Activated T-helper 1 cell treated with anti-CD3 and anti-CD28 coated beads, Interleukin-12 subunit alpha, Interleukin-12 subunit beta, Interleukin-2, Interleukin-4 antibody, amounts not matched to agents 30 ng/mL and 10 ng/mL and 1 ng/mL, durations not matched to agents 14 hours and 24 hours and 36 hours (primary cell): ENCODE measurements around the gene USP10. TPM values are rescaled to one million over a fixed set of nuclear protein-coding genes. Genes with fewer than 3 reads are reported as not detected.
A peak's percentile ranks its signal among the peaks of the same experiment; 100 is the strongest.
"Not testable (repeated sequence)": the region's sequence is repeated elsewhere in the genome, so short reads cannot be mapped to it uniquely, and the experiment has no call there.

ENCODE experiments used
- DNase-seq: peaks from one replicate; pipeline ENCODE4 v3.0.0; 2021; ENCODE audit warnings: low spot score
- H3K27ac Mint-ChIP-seq: one replicate; pipeline ENCODE4 v1.8.0; 2021; ENCODE audit warnings: mild to moderate bottlenecking, mixed read lengths
- H3K27me3 Mint-ChIP-seq: one replicate; pipeline ENCODE4 v1.8.0; 2022; ENCODE audit warnings: mild to moderate bottlenecking, moderate library complexity, mixed read lengths; ENCODE audit not compliant: insufficient read depth
- H3K36me3 Mint-ChIP-seq: one replicate; pipeline ENCODE4 v1.8.0; 2021; ENCODE audit warnings: low read depth, mixed read lengths
- H3K4me1 Mint-ChIP-seq: one replicate; pipeline ENCODE4 v1.8.0; 2021; ENCODE audit warnings: low read depth, mixed read lengths
- H3K4me3 Mint-ChIP-seq: one replicate; pipeline ENCODE4 v1.8.0; 2021; ENCODE audit warnings: mild to moderate bottlenecking, moderate library complexity, mixed read lengths
- H3K9me3 Mint-ChIP-seq: one replicate; pipeline ENCODE4 v1.8.0; 2021; ENCODE audit warnings: mixed read lengths
- intact Hi-C: fragments of 100-400 bp; cut with micrococcal nuclease; formaldehyde crosslinking; loops from one replicate; pipeline ENCODE4 v1.15.1; 2024
- total RNA-seq: library from RNA; stranded (reverse); gene quantifications from 2 replicates; pipeline ENCODE4 v1.2.3, GENCODE V29; 2022

Gene USP10
- total RNA-seq, 1 donor from 2014 or later, result 153 TPM

GRCh38 chr16:84728853-84729424, 29.1 kb downstream of the USP10 start:
- no peaks in the 10 kb centered on the region for H3K27me3 Mint-ChIP-seq
- peaks cover 63% of the 10 kb centered on the region for H3K4me1 Mint-ChIP-seq
- intact Hi-C loops, result no loop called here
- no peak for DNase-seq
- H3K27ac Mint-ChIP-seq, result no peak overlapping the region
- H3K4me3 Mint-ChIP-seq, result no peak overlapping the region
- H3K36me3 Mint-ChIP-seq, result peaks cover 7% of the 10 kb centered on the region
- no peaks in the 10 kb centered on the region for H3K9me3 Mint-ChIP-seq

GRCh38 chr16:84729716-84730320, 30.0 kb downstream of the USP10 start:
- no peaks in the 10 kb centered on the region for H3K9me3 Mint-ChIP-seq
- peak overlapping the region; percentile 19 for H3K4me3 Mint-ChIP-seq
- peaks cover 9% of the 10 kb centered on the region for H3K36me3 Mint-ChIP-seq
- peak overlapping the region; percentile 12 for H3K27ac Mint-ChIP-seq
- peaks cover 57% of the 10 kb centered on the region for H3K4me1 Mint-ChIP-seq
- intact Hi-C loops, result loop anchor here (10.0 kb wide), 1 partner anchor 455 kb away; no protein-coding TSS in a partner anchor
- DNase-seq, result no peak
- no peaks in the 10 kb centered on the region for H3K27me3 Mint-ChIP-seq

- no peak overlapping the region for H3K4me3 Mint-ChIP-seq
- no peaks in the 10 kb centered on the region for H3K9me3 Mint-ChIP-seq
- DNase-seq, result no peak
- H3K27ac Mint-ChIP-seq, result no peak overlapping the region
- intact Hi-C loops, result loop anchor here (10.0 kb wide), 1 partner anchor 456 kb away; no protein-coding TSS in a partner anchor
- H3K4me1 Mint-ChIP-seq, result peaks cover 54% of the 10 kb centered on the region
- H3K36me3 Mint-ChIP-seq, result peaks cover 12% of the 10 kb centered on the region
- H3K27me3 Mint-ChIP-seq, result no peaks in the 10 kb centered on the region
Observed at GRCh38 chr16:84730406-84731106, 30.8 kb downstream of the USP10 start.

- H3K27ac Mint-ChIP-seq, H3K9me3 Mint-ChIP-seq: not testable (repeated sequence)
- H3K36me3 Mint-ChIP-seq, result peaks cover 16% of the 10 kb centered on the region
Observed at GRCh38 chr16:84732332-84732673, 32.5 kb downstream of the USP10 start.

GRCh38 chr16:84732674-84733352, 33.0 kb downstream of the USP10 start:
- Mint-ChIP-seq H3K27me3 (no peaks in the 10 kb centered on the region), H3K27ac (no peak overlapping the region), H3K9me3 (no peaks in the 10 kb centered on the region), H3K4me1 (peaks cover 45% of the 10 kb centered on the region), H3K36me3 (peaks cover 16% of the 10 kb centered on the region), H3K4me3 (no peak overlapping the region)
- intact Hi-C loops, result loop anchor here (10.0 kb wide), 1 partner anchor 458 kb away; no protein-coding TSS in a partner anchor
- no peak for DNase-seq

More at GRCh38 chr16:84732332-84732673, 32.5 kb downstream of the USP10 start:
- intact Hi-C loops, result loop anchor here (10.0 kb wide), 1 partner anchor 458 kb away; no protein-coding TSS in a partner anchor
- DNase-seq, H3K27me3 Mint-ChIP-seq, H3K4me3 Mint-ChIP-seq: not testable (repeated sequence)
- H3K4me1 Mint-ChIP-seq, result peaks cover 47% of the 10 kb centered on the region

- no peak overlapping the region for H3K4me3 Mint-ChIP-seq
- peak; percentile 17 for DNase-seq
- peaks cover 45% of the 10 kb centered on the region for H3K4me1 Mint-ChIP-seq
- no peaks in the 10 kb centered on the region for H3K27me3 Mint-ChIP-seq
- H3K27ac Mint-ChIP-seq, result peak overlapping the region; percentile 43
- intact Hi-C loops, result loop anchor here (5.0 to 10.0 kb wide), 2 partner anchors 34 to 461 kb away; no protein-coding TSS in a partner anchor
- H3K9me3 Mint-ChIP-seq, result no peaks in the 10 kb centered on the region
- H3K36me3 Mint-ChIP-seq, result peaks cover 19% of the 10 kb centered on the region
Observed at GRCh38 chr16:84735849-84736586, 36.2 kb downstream of the USP10 start.

GRCh38 chr16:84737192-84738011, 37.6 kb downstream of the USP10 start:
- Mint-ChIP-seq H3K36me3 (peaks cover 27% of the 10 kb centered on the region), H3K27ac (no peak overlapping the region), H3K4me1 (peaks cover 57% of the 10 kb centered on the region), H3K4me3 (no peak overlapping the region), H3K9me3 (no peaks in the 10 kb centered on the region), H3K27me3 (no peaks in the 10 kb centered on the region)
- no peak for DNase-seq
- intact Hi-C loops, result loop anchor here (1.0 to 10.0 kb wide), 7 partner anchors 11 to 463 kb away; no protein-coding TSS in a partner anchor

GRCh38 chr16:84738255-84739038, 38.6 kb downstream of the USP10 start:
- intact Hi-C loops, result loop anchor here (1.0 to 10.0 kb wide), 7 partner anchors 12 to 464 kb away; no protein-coding TSS in a partner anchor
- H3K27ac Mint-ChIP-seq, result no peak overlapping the region
- peaks cover 59% of the 10 kb centered on the region for H3K4me1 Mint-ChIP-seq
- peaks cover 31% of the 10 kb centered on the region for H3K36me3 Mint-ChIP-seq
- H3K4me3 Mint-ChIP-seq, result peak overlapping the region; percentile 25
- H3K27me3 Mint-ChIP-seq, result no peaks in the 10 kb centered on the region
- peak; percentile 62 for DNase-seq
- no peaks in the 10 kb centered on the region for H3K9me3 Mint-ChIP-seq

GRCh38 chr16:84739349-84740124, 39.7 kb downstream of the USP10 start:
- Mint-ChIP-seq H3K4me3 (no peak overlapping the region), H3K27me3 (no peaks in the 10 kb centered on the region), H3K9me3 (no peaks in the 10 kb centered on the region), H3K36me3 (peaks cover 30% of the 10 kb centered on the region), H3K27ac (no peak overlapping the region), H3K4me1 (peaks cover 64% of the 10 kb centered on the region)
- no peak for DNase-seq
- intact Hi-C loops, result loop anchor here (5.0 to 10.0 kb wide), 2 partner anchors 37 to 465 kb away; no protein-coding TSS in a partner anchor

- Mint-ChIP-seq H3K36me3 (peaks cover 34% of the 10 kb centered on the region), H3K9me3 (no peaks in the 10 kb centered on the region), H3K4me1 (peaks cover 63% of the 10 kb centered on the region), H3K4me3 (no peak overlapping the region), H3K27ac (no peak overlapping the region), H3K27me3 (no peaks in the 10 kb centered on the region)
- intact Hi-C loops, result no loop called here
- no peak for DNase-seq
Observed at GRCh38 chr16:84740596-84741116, 40.9 kb downstream of the USP10 start.
